IPS DF 6.9 (cell line): Measurements from ENCODE around the gene TTC39A.
A peak's percentile ranks its signal among the peaks of the same experiment; 100 is the strongest.

ENCODE experiments used
- DNase-seq: peaks from one replicate; pipeline ENCODE4 v3.0.0-alpha.2; 2013; ENCODE audit warnings: low read depth, low spot score
- H3K27ac ChIP-seq: one replicate; pipeline ENCODE4 v1.5.1; 2013; ENCODE audit warnings: low read length, control low read depth
- H3K27me3 ChIP-seq: 2 replicates; pipeline ENCODE4 v1.6.1; 2013; ENCODE audit warnings: mild to moderate bottlenecking, low read length; ENCODE audit not compliant: control insufficient read depth, insufficient read depth
- H3K36me3 ChIP-seq: 2 replicates; pipeline ENCODE4 v1.6.1; 2013; ENCODE audit warnings: low read length; ENCODE audit not compliant: control insufficient read depth, insufficient read depth
- H3K4me1 ChIP-seq: 2 replicates; pipeline ENCODE4 v1.6.1; 2013; ENCODE audit warnings: low read length; ENCODE audit not compliant: control insufficient read depth, insufficient read depth
- H3K4me3 ChIP-seq: 2 replicates; pipeline ENCODE4 v1.5.1; 2013; ENCODE audit warnings: mild to moderate bottlenecking, low read length
- H3K9me3 ChIP-seq: 2 replicates; pipeline ENCODE4 v1.6.1; 2013; ENCODE audit warnings: low read length, inconsistent platforms; ENCODE audit not compliant: control insufficient read depth, insufficient read depth
- WGBS: extraction: QIAGEN DNeasy Blood & Tissue Kit; methylation state at CpG from one replicate; pipeline ENCODE4 v1.1.7; 2013; ENCODE audit warnings: mixed read lengths, missing lambda C conversion rate; ENCODE audit not compliant: insufficient read length, insufficient coverage; 5-methylcytosine and 5-hydroxymethylcytosine counted together

The TTC39A gene

GRCh38 chr1:51316113-51316845 is 14.1 kb downstream of the TTC39A start:
- Histone ChIP-seq H3K9me3 (no peaks in the 10 kb centered on the region), H3K27me3 (no peaks in the 10 kb centered on the region), H3K4me3 (no peak overlapping the region), H3K27ac (no peak overlapping the region), H3K36me3 (no peaks in the 10 kb centered on the region), H3K4me1 (no peaks in the 10 kb centered on the region)
- DNase-seq = no peak
- WGBS = no CpG with 5 or more reads among the region's 9 CpGs

- no peaks in the 10 kb centered on the region for H3K4me1 ChIP-seq
- H3K27ac ChIP-seq = no peak overlapping the region
- H3K9me3 ChIP-seq = no peaks in the 10 kb centered on the region
- H3K27me3 ChIP-seq = no peaks in the 10 kb centered on the region
- WGBS = no CpG with 5 or more reads among the region's 3 CpGs
- H3K36me3 ChIP-seq = no peaks in the 10 kb centered on the region
- DNase-seq = no peak
- H3K4me3 ChIP-seq = no peak overlapping the region
Measured at GRCh38 chr1:51314974-51315373, 15.4 kb downstream of the TTC39A start.

DNA sequence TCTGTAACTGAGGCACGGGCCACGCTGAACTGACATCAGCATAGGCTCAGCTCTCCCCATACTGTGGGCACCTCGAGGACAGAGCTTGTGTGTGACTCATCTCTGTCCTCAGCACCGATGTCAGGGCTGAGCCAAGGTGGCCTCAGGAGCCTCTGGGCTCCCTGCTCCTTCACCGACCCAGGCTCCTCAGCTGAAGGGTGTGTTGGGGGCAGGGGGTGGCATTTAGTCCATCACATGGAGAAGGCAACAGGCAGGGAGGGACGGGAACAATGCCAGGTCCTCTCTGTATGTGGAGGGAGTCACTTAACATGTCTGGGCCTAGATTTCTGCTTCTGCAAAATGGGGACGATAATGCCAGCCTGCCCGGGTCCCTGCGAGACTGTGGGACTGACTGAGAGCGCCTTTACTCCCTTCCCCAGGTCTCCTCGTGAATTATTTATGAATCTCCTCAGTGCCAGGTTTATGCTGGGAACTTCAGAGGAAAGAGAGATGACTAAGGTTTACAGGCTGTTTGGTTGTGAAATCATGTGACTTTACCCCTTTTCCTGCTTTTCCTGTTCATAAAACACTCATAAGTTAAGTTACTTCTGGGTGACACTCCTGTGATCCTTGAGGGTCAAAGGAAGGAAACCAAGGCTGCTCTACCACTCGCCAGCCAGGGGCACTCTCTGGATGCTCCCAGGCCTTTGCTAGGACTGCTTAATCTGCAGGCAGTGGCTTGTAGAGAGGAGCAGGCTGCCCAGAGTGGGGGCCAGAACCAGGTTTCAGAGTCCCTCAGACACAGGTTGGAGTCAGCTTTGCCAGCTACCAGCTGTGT is 16.2 kb downstream of the TTC39A start:
- no peak for DNase-seq

DNA sequence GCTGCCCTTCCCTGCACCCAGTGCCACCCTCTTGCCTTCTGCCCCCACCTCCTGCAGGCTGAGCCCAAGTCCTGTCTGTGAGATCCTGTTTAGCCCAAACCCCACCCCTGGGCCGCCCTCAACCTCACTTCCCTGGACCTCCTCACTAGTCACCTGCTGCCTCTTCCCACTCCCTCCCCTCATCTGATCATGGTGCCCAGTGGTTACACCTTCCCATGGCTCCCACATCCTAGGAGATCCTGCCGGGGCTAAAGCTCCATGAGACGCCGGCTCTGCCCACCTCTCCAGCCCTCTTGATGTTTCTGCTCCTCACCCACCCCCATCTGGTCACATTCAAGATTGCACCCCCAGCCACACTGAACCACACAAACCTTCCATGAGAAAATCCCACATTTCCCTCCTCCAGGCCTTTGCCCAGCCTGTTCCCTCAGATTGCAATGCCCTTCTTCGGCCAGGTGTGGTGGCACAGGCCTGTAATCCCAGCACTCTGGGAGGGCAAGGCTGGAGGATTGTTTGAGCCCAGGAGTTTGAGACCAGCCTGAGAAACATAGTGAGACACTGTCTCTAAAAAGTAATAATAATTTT is 17.0 kb downstream of the TTC39A start:
- DNase-seq = peak; percentile 9
- Histone ChIP-seq H3K27me3 (no peaks in the 10 kb centered on the region), H3K36me3 (no peaks in the 10 kb centered on the region), H3K27ac (no peak overlapping the region), H3K9me3 (no peaks in the 10 kb centered on the region), H3K4me3 (no peak overlapping the region), H3K4me1 (no peaks in the 10 kb centered on the region)
- no CpG with 5 or more reads among the region's 5 CpGs for WGBS

More for the DNA sequence above, 16.2 kb downstream of the TTC39A start:
- no peaks in the 10 kb centered on the region for H3K36me3 ChIP-seq
- no peak overlapping the region for H3K4me3 ChIP-seq
- H3K9me3 ChIP-seq = no peaks in the 10 kb centered on the region
- WGBS = no CpG with 5 or more reads among the region's 12 CpGs
- H3K4me1 ChIP-seq = no peaks in the 10 kb centered on the region
- no peak overlapping the region for H3K27ac ChIP-seq
- H3K27me3 ChIP-seq = no peaks in the 10 kb centered on the region

- H3K27me3 ChIP-seq = no peaks in the 10 kb centered on the region
- H3K4me3 ChIP-seq = no peak overlapping the region
- no peaks in the 10 kb centered on the region for H3K36me3 ChIP-seq
- H3K9me3 ChIP-seq = no peaks in the 10 kb centered on the region
- no peak overlapping the region for H3K27ac ChIP-seq
- H3K4me1 ChIP-seq = no peaks in the 10 kb centered on the region
- DNase-seq = no peak
- no CpG with 5 or more reads among the region's 4 CpGs for WGBS
Measured at GRCh38 chr1:51312718-51313117, 17.6 kb downstream of the TTC39A start.

DNA sequence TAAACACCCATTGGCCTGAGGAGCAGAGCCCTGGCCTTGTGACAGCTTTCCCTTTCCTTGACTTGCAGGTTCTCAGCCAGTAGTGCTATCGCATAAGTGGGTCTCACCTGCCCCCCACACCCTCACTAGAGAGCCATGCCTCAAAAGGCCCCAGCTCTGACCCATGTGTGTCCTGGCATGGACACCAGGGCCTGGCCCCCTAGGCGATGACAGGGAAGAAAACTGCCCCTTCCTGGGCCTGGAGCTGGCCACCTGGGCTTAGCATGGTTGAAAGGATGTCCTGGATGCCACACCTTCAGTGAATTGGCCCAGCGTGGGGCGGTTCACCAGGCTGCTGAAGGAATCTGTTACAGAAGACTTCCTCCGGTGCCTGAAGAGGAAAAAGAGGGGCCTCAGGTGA is 18.5 kb downstream of the TTC39A start:
- no CpG with 5 or more reads among the region's 5 CpGs for WGBS

DNA sequence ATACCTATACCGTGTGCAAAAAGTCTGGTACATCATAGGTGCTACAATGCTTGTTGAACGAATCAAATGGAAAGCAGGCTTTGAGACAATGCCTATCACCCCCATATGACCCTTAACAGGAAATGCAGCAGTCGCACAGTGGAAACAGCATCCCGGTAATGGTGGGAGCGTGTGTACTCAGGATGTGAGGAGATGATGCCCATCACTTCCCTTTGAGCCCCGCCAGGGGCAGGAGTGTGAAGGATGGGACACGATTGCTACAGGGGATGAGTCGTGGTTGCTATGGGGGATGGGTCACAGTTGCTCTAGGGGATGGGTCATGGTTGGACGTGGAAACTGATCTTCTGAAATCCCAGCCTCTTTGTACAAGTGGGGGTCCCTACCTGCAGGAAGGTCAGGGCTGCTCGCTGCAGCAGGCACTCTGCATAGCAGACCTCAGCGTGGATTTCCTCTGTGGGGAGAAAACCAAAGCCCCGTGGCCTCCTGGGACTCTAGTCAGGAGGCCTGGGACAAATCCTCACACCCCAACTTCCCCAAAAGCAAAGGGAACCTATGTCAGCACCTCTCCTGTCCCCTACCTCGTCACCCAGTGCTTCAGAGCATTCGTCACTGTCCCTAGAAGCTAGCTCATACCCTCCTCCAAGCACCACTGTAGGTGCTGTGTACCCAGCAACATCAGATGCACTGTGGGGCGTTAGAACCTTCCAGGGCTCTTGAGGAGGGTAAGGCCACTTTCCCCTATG is 19.3 kb downstream of the TTC39A start:
- no peaks in the 10 kb centered on the region for H3K9me3 ChIP-seq
- no peak overlapping the region for H3K27ac ChIP-seq
- WGBS = no CpG with 5 or more reads among the region's 15 CpGs
- no peaks in the 10 kb centered on the region for H3K27me3 ChIP-seq
- H3K4me3 ChIP-seq = no peak overlapping the region
- H3K4me1 ChIP-seq = no peaks in the 10 kb centered on the region
- no peak for DNase-seq
- H3K36me3 ChIP-seq = no peaks in the 10 kb centered on the region

More for the DNA sequence above, 18.5 kb downstream of the TTC39A start:
- H3K27me3 ChIP-seq = no peaks in the 10 kb centered on the region
- H3K27ac ChIP-seq = no peak overlapping the region
- no peak overlapping the region for H3K4me3 ChIP-seq
- no peaks in the 10 kb centered on the region for H3K4me1 ChIP-seq
- H3K36me3 ChIP-seq = no peaks in the 10 kb centered on the region
- DNase-seq = no peak
- no peaks in the 10 kb centered on the region for H3K9me3 ChIP-seq

DNA sequence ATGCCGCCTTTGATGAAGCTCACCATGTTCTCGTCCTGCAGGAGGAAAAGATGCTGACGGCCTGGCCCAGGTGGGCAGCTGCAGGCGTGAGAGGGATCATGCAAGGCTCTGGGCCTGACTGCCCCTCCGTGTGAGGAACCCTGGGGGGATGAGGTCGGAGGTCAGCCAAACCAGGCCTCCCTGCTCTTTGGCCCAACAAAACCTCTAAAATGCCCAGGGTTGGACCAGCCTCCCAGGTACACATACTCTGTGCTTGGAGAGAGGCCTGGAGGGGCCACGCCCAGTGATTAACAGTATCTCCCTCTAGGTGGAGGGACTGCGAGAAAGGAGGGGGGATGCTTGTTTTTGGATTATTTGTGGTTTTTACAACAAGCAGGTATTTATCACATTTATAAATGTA is 21.1 kb downstream of the TTC39A start:
- no peaks in the 10 kb centered on the region for H3K9me3 ChIP-seq
- H3K36me3 ChIP-seq = no peaks in the 10 kb centered on the region
- H3K27me3 ChIP-seq = no peaks in the 10 kb centered on the region
- no peaks in the 10 kb centered on the region for H3K4me1 ChIP-seq
- no peak overlapping the region for H3K27ac ChIP-seq
- no peak overlapping the region for H3K4me3 ChIP-seq
- WGBS = no CpG with 5 or more reads among the region's 8 CpGs
- DNase-seq = no peak

DNA sequence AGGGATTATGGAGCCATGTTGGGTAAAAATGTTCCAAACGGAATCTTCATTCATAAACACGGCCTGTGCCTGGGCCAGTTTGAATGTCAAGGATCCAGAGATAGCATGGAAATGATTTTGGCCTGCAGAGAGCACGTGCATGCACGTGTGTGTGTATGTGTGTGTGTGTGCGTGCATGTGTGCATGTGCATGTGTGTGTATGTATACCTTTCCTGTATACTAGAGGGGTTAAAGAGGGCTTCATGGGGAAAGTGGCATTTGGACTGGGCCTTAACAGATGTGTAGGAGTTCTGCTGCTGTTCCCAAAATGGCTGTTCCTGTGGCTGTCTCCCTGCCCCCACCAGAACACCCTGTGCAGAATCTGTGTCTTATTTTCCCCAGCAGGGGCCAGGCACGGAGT is 21.7 kb downstream of the TTC39A start:
- no peaks in the 10 kb centered on the region for H3K27me3 ChIP-seq
- no peak overlapping the region for H3K4me3 ChIP-seq
- no CpG with 5 or more reads among the region's 6 CpGs for WGBS
- H3K9me3 ChIP-seq = no peaks in the 10 kb centered on the region
- no peak overlapping the region for H3K27ac ChIP-seq
- H3K36me3 ChIP-seq = no peaks in the 10 kb centered on the region
- no peak for DNase-seq
- no peaks in the 10 kb centered on the region for H3K4me1 ChIP-seq

DNA sequence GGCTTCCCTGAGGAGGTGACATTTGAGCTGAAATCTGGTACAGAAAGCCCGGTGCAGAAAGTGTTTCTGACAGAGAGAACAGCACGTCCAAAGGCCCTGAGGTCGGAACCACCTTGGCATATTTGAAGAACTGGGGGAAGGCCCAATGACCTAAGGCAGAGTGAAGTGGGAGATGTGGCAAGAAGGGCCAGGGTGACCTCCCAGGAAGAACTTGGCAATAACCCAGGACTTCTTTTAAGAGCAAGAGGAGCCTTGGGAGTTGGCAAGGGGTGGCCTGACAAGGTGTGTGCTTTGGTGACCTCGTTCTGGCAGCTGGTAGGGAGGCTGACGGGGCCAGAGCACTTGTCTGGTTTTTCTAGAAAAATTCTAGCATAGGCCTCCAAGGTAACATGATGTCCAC is 23.4 kb downstream of the TTC39A start:
- Histone ChIP-seq H3K36me3 (no peaks in the 10 kb centered on the region; the same call in 1 of the 2 replicates), H3K27me3 (no peaks in the 10 kb centered on the region), H3K27ac (no peak overlapping the region), H3K9me3 (no peaks in the 10 kb centered on the region), H3K4me1 (no peaks in the 10 kb centered on the region), H3K4me3 (no peak overlapping the region)
- no peak for DNase-seq
- no CpG with 5 or more reads among the region's 5 CpGs for WGBS
